GM12878 (cell line): ENCODE data around the gene SRSF12. TPM values are rescaled to one million over a fixed set of nuclear protein-coding genes. Genes with fewer than 3 reads are reported as not detected.
A peak's percentile ranks its signal among the peaks of the same experiment; 100 is the strongest.

Experiments used
- ATAC-seq: fragments of 200-7000 bp; cut with Tn5 transposase; 3 replicates; pipeline ENCODE4 v1.9.1; 2020; ENCODE audit warnings: mild to moderate bottlenecking, moderate library complexity
- BruUV-seq: library from RNA; stranded (reverse); fragments of 400-500 nt; replicated peaks from 2 replicates; lab custom pipeline; 2021; lab: Mats Ljungman, UMichigan
- CTCF ChIA-PET: fragments of 300-600 bp; sonication (Branson Sonifier 250); formaldehyde crosslinking; extraction: SDS; loops from one replicate; lab custom pipeline; 2021; ENCODE audit warnings: inconsistent platforms; lab: Yijun Ruan, JAX
- POLR2A ChIA-PET: fragments of 350-600 bp; formaldehyde crosslinking; extraction: SDS; loops from one replicate; lab custom pipeline; 2021; ENCODE audit warnings: inconsistent platforms; lab: Charles Lee
- RAD21 ChIA-PET: fragments of 300-600 bp; sonication (Branson Sonifier 250); formaldehyde crosslinking; loops from one replicate; lab custom pipeline; 2023; ENCODE audit warnings: antibody characterized with exemption; ENCODE audit not compliant: unreplicated experiment; lab: Charles Lee
- SMC1A ChIA-PET: fragments of 300-600 bp; sonication (Branson Sonifier 250); formaldehyde crosslinking; loops from one replicate; lab custom pipeline; 2023; ENCODE audit not compliant: unreplicated experiment, uncharacterized antibody; lab: Charles Lee
- DNase-seq: peaks from one replicate; pipeline ENCODE4 v3.0.0-alpha.2; 2011; ENCODE audit warnings: low read depth, low spot score
- FAIRE-seq: peaks from 3 replicates; lab custom pipeline; 2011; peaks lifted over from hg19 to GRCh38; lab: Jason Lieb, UNC
- H2AFZ ChIP-seq: 2 replicates; pipeline ENCODE4 v1.6.0; 2011; ENCODE audit warnings: low read depth, low read length, control low read depth; ENCODE audit not compliant: control insufficient read depth
- H3K27ac ChIP-seq: 2 replicates; pipeline ENCODE4 v1.5.1; 2011; ENCODE audit warnings: control low read depth; ENCODE audit not compliant: control insufficient read depth, insufficient read depth
- H3K27me3 ChIP-seq, 2 experiments: replicated peaks in 1 of 2; 2 replicates each; pipeline versions ENCODE4 v1.6.0 to v1.6.1; 2011; ENCODE audit warnings: low read length in 1 of 2; ENCODE audit not compliant: control insufficient read depth in 2 of 2, insufficient read depth in 2 of 2
- H3K36me3 ChIP-seq, 2 experiments: 2 replicates each; pipeline ENCODE4 v1.5.1; 2011; ENCODE audit warnings: low read length in 1 of 2; ENCODE audit not compliant: control insufficient read depth in 2 of 2, insufficient read depth in 2 of 2
- H3K4me1 ChIP-seq: 2 replicates; pipeline ENCODE4 v1.6.1; 2011; ENCODE audit warnings: mild to moderate bottlenecking, low read length, moderate library complexity, mixed read lengths; ENCODE audit not compliant: control insufficient read depth, insufficient read depth
- H3K4me2 ChIP-seq: 2 replicates; pipeline ENCODE4 v1.6.0; 2011; ENCODE audit warnings: control low read depth; ENCODE audit not compliant: control insufficient read depth, insufficient read depth
- H3K4me3 ChIP-seq: fragments of 200-600 bp; sonication (generic); 2 replicates; pipeline ENCODE4 v1.5.1; 2016
- H3K79me2 ChIP-seq: 2 replicates; pipeline ENCODE4 v1.6.0; 2011; ENCODE audit warnings: low read length; ENCODE audit not compliant: control insufficient read depth, insufficient read depth
- H3K9ac ChIP-seq: 2 replicates; pipeline ENCODE4 v1.8.0; 2011; ENCODE audit warnings: low read length, control low read depth, mixed read lengths; ENCODE audit not compliant: control insufficient read depth, insufficient read depth
- H3K9me3 ChIP-seq: replicated peaks from 3 replicates; pipeline ENCODE4 v1.5.1; 2011; ENCODE audit warnings: mild to moderate bottlenecking, low read length; ENCODE audit not compliant: control insufficient read depth, insufficient read depth
- H4K20me1 ChIP-seq: 2 replicates; pipeline ENCODE4 v1.6.0; 2011; ENCODE audit not compliant: control insufficient read depth, insufficient read depth
- BACH1 ChIP-seq: fragments of 450-650 bp; IDR thresholded peaks from 2 replicates; pipeline ENCODE4 v1.6.1; 2017; ENCODE audit warnings: mild to moderate bottlenecking, borderline replicate concordance
- DPF2 ChIP-seq: fragments of 450-650 bp; IDR thresholded peaks from 2 replicates; pipeline ENCODE4 v1.6.1; 2017; ENCODE audit warnings: mild to moderate bottlenecking
- ETV6 ChIP-seq, 2 experiments: fragments of 450-650 bp in 1 of 2; IDR thresholded peaks in 1 of 2; conservative IDR thresholded peaks in 1 of 2; 2 replicates each; pipeline ENCODE4 v1.6.1; 2014; ENCODE audit warnings: antibody characterized with exemption in 1 of 2, borderline replicate concordance in 1 of 2, low read depth in 1 of 2, mild to moderate bottlenecking in 1 of 2, moderate library complexity in 1 of 2
- POLR2AphosphoS2 ChIP-seq: IDR thresholded peaks from 2 replicates; pipeline ENCODE4 v1.6.1; 2011; ENCODE audit warnings: low read depth, mild to moderate bottlenecking, low read length, improper control_type of control experiment, moderate library complexity
- RUNX3 ChIP-seq: IDR thresholded peaks from 2 replicates; pipeline ENCODE4 v1.6.1; 2012; ENCODE audit warnings: low read length, inconsistent platforms
- WGBS: methylation state at CpG from one replicate; pipeline ENCODE4 v1.1.6; 2016; ENCODE audit warnings: low lambda C conversion rate; ENCODE audit not compliant: insufficient replicate concordance, insufficient coverage; ENCODE audit errors: missing lambda C conversion rate; 5-methylcytosine and 5-hydroxymethylcytosine counted together
- in situ Hi-C: fragments of 300-500 bp; cut with MboI; formaldehyde crosslinking; loops from 9 replicates; pipeline ENCODE4 v1.14.3; 2018; ENCODE audit warnings: mixed read lengths
- intact Hi-C: fragments of 100-400 bp; cut with micrococcal nuclease; formaldehyde crosslinking; loops from one replicate; pipeline ENCODE4 v1.14.2; 2022; ENCODE audit not compliant: unreplicated experiment
- polyA plus RNA-seq, 11 experiments: library from polyadenylated mRNA; depleted of rRNA in 4 of 11; unstranded in 6 of 11; stranded (reverse) in 5 of 11; fragments of >200 nt; fragmentation: Nextera tagmentation in 4 of 11; fragmentation: Illumina TruSeq in 1 of 11; extraction: Ambion mirVana in 4 of 11; extraction: Trizol in 1 of 11; gene quantifications; 1 replicate in 1 of 11; 2 replicates in 10 of 11; pipeline versions ENCODE4 v1.2.1 to v1.2.3, GENCODE V29; 2011 to 2016; ENCODE audit warnings: inconsistent platforms in 2 of 11, missing spikeins in 2 of 11, low read depth in 1 of 11
- total RNA-seq, 4 experiments: library from RNA; depleted of rRNA in 3 of 4; stranded (reverse); fragments of >200 nt in 3 of 4; fragmentation: Illumina TruSeq in 1 of 4; extraction: Trizol in 1 of 4; gene quantifications; 2 replicates each; pipeline versions ENCODE4 v1.2.1 to v1.2.3, GENCODE V29; 2013 to 2021
- TF ChIP-seq, protein P1 (sequence below): fragments of 450-650 bp; formaldehyde crosslinking; IDR thresholded peaks from 2 replicates; pipeline ENCODE4 v1.4.0; 2020; ENCODE audit warnings: mild to moderate bottlenecking, moderate library complexity
- TF ChIP-seq, protein P2 (sequence below): fragments of 450-650 bp; IDR thresholded peaks from 2 replicates; pipeline ENCODE4 v1.6.1; 2017; ENCODE audit warnings: mild to moderate bottlenecking

Gene SRSF12
- total and polyA plus RNA-seq, 10 of the 15 experiments (the other 5 are each of a cell fraction or from before 2014, with no cell fraction given) = 0.03 to 0.23 TPM; not detected in 8

DNA sequence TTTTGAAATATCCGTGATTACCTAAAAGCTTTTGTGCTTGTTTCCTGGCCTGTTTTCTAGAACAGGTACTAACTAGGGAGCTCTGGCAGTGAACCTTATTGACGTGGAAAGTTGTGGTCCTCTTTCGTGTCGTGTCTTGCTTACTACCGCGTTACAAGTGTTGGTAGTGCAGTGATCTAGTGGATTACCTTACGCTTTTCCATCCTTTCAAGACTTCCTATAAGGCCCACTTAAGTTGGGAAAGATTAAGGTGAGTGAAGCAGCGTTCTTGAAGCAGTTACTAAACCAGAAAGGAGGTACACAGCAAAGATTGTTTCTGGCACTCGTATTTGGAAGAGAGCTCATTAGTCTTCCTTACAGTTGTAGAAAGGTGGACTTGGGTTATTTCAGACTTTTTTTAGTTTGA is 35.4 kb downstream of the SRSF12 start:
- H3K4me1 ChIP-seq = no peaks in the 10 kb centered on the region
- BruUV-seq = no TSS peak
- SMC1A ChIA-PET = interaction anchor here (0.6 to 3.8 kb wide), 15 partner anchors 10 to 495 kb away, joined by 3 to 21 read pairs (median 3); partner anchors contain the start of gene PM20D2
- DNase-seq = no peak
- peak overlapping the region; percentile 98 for H3K9ac ChIP-seq
- RAD21 ChIA-PET = interaction anchor here (1.1 to 1.6 kb wide), 2 partner anchors 63 to 65 kb away, joined by 4 to 6 read pairs; partner anchors contain the start of gene PM20D2
- H3K9me3 ChIP-seq = no peaks in the 10 kb centered on the region
- peak; percentile 59 for FAIRE-seq
- WGBS = under 1% methylated on average over 9 of the region's 9 CpGs
- CTCF ChIA-PET = interaction anchor here (1.2 to 1.4 kb wide), 2 partner anchors 17 to 66 kb away, joined by 3 to 6 read pairs; no protein-coding TSS in a partner anchor
- intact Hi-C loops = no loop called here
- H3K36me3 ChIP-seq = peaks cover 3 to 16% of the 10 kb centered on the region in 2 experiments
- peak overlapping the region; percentile 56 for H3K4me2 ChIP-seq
- peak overlapping the region; percentile 92 for H3K4me3 ChIP-seq
- in situ Hi-C loops = no loop called here
- peaks cover 3% of the 10 kb centered on the region; the same call in 1 of the 2 replicates for H4K20me1 ChIP-seq
- H3K27me3 ChIP-seq = no peaks in the 10 kb centered on the region
- POLR2A ChIA-PET = interaction anchor here (0.6 to 4.9 kb wide), 6 partner anchors 63 to 528 kb away, joined by 3 to 71 read pairs (median 5); partner anchors contain the start of genes PM20D2 and UBE2J1
- H3K79me2 ChIP-seq = peaks cover 46% of the 10 kb centered on the region
- peak overlapping the region; percentile 96 for H3K27ac ChIP-seq
- no peak overlapping the region for H2AFZ ChIP-seq
- no peak for ATAC-seq
- TF ChIP-seq, protein P1, sequence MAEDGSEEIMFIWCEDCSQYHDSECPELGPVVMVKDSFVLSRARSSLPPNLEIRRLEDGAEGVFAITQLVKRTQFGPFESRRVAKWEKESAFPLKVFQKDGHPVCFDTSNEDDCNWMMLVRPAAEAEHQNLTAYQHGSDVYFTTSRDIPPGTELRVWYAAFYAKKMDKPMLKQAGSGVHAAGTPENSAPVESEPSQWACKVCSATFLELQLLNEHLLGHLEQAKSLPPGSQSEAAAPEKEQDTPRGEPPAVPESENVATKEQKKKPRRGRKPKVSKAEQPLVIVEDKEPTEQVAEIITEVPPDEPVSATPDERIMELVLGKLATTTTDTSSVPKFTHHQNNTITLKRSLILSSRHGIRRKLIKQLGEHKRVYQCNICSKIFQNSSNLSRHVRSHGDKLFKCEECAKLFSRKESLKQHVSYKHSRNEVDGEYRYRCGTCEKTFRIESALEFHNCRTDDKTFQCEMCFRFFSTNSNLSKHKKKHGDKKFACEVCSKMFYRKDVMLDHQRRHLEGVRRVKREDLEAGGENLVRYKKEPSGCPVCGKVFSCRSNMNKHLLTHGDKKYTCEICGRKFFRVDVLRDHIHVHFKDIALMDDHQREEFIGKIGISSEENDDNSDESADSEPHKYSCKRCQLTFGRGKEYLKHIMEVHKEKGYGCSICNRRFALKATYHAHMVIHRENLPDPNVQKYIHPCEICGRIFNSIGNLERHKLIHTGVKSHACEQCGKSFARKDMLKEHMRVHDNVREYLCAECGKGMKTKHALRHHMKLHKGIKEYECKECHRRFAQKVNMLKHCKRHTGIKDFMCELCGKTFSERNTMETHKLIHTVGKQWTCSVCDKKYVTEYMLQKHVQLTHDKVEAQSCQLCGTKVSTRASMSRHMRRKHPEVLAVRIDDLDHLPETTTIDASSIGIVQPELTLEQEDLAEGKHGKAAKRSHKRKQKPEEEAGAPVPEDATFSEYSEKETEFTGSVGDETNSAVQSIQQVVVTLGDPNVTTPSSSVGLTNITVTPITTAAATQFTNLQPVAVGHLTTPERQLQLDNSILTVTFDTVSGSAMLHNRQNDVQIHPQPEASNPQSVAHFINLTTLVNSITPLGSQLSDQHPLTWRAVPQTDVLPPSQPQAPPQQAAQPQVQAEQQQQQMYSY (CRISPR knock-in tag) = no peak
- no peak for TF ChIP-seq DPF2
- TF ChIP-seq, protein P2, sequence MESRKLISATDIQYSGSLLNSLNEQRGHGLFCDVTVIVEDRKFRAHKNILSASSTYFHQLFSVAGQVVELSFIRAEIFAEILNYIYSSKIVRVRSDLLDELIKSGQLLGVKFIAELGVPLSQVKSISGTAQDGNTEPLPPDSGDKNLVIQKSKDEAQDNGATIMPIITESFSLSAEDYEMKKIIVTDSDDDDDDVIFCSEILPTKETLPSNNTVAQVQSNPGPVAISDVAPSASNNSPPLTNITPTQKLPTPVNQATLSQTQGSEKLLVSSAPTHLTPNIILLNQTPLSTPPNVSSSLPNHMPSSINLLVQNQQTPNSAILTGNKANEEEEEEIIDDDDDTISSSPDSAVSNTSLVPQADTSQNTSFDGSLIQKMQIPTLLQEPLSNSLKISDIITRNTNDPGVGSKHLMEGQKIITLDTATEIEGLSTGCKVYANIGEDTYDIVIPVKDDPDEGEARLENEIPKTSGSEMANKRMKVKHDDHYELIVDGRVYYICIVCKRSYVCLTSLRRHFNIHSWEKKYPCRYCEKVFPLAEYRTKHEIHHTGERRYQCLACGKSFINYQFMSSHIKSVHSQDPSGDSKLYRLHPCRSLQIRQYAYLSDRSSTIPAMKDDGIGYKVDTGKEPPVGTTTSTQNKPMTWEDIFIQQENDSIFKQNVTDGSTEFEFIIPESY = no peak
- peak; percentile 13; the same call in 1 of the 2 replicates for TF ChIP-seq BACH1
- 0 out of 2 replicates have a peak, but pooled peaks have one; percentile 24 for TF ChIP-seq POLR2AphosphoS2
- TF ChIP-seq ETV6 (conservative IDR thresholded peaks at IDR 0.05 in 1 of 2, IDR thresholded peaks at IDR 0.05 in 1 of 2; ENCODE audit: borderline replicate concordance in 1 of 2, low read depth in 1 of 2) = no peak
- TF ChIP-seq RUNX3 = peak; percentile 12; the same call in 1 of the 2 replicates
